B cell (primary cell): ENCODE results near the gene GATAD1. TPM values are rescaled to one million over a fixed set of nuclear protein-coding genes. Genes with fewer than 3 reads are reported as not detected.

Experiments used
- ATAC-seq: fragments of 200-7000 bp; cut with Tn5 transposase; one replicate; pipeline ENCODE4 v1.10.0; 2021; ENCODE audit warnings: low read depth, mild to moderate bottlenecking, moderate number of reproducible peaks, moderate library complexity
- CTCF ChIA-PET: fragments of 350-600 bp; sonication (Branson Sonifier 250); formaldehyde crosslinking; loops from one replicate; lab custom pipeline; 2021; ENCODE audit warnings: antibody characterized with exemption, inconsistent platforms; lab: Charles Lee
- POLR2A ChIA-PET: fragments of 350-600 bp; sonication (Branson Sonifier 250); formaldehyde crosslinking; loops from one replicate; lab custom pipeline; 2021; ENCODE audit warnings: antibody characterized with exemption; lab: Charles Lee
- DNase-seq: peaks from one replicate; pipeline ENCODE4 v3.0.0; 2013
- H2AFZ ChIP-seq: 2 replicates; pipeline ENCODE4 v1.6.1; 2012; ENCODE audit warnings: mild to moderate bottlenecking, low read depth, low read length; ENCODE audit not compliant: insufficient read depth, poor library complexity, severe bottlenecking
- H3K27ac ChIP-seq, 2 donors: 1 replicate in 1 of 2; 2 replicates in 1 of 2; pipeline ENCODE4 v1.5.1; 2012 to 2013; ENCODE audit warnings: low read length in 2 of 2, mild to moderate bottlenecking in 2 of 2, moderate library complexity in 1 of 2
- H3K27me3 ChIP-seq, 4 experiments: fragments of 200-600 bp in 1 of 4; sonication (generic) in 1 of 4; replicated peaks in 1 of 4; 1 replicate in 2 of 4; 2 replicates in 2 of 4; pipeline versions ENCODE4 v1.6.1 to v1.7.0; 2013 to 2016; ENCODE audit warnings: low read length in 3 of 4, mild to moderate bottlenecking in 2 of 4, mixed read lengths in 1 of 4, moderate library complexity in 1 of 4; ENCODE audit not compliant: insufficient read depth in 4 of 4, control insufficient read depth in 3 of 4; ENCODE audit errors: control extremely low read depth in 1 of 4
- H3K36me3 ChIP-seq, 2 experiments: replicated peaks in 1 of 2; 1 replicate in 1 of 2; 2 replicates in 1 of 2; pipeline versions ENCODE4 v1.6.1 to v1.7.1; 2013; ENCODE audit warnings: low read length in 1 of 2; ENCODE audit not compliant: insufficient read depth in 2 of 2, control insufficient read depth in 1 of 2; ENCODE audit errors: control extremely low read depth in 1 of 2, extremely low read depth in 1 of 2
- H3K4me1 ChIP-seq, 2 donors: fragments of 200-600 bp in 1 of 2; sonication (generic) in 1 of 2; 1 replicate in 1 of 2; 2 replicates in 1 of 2; pipeline versions ENCODE4 v1.5.1 to v1.6.1; 2013 to 2017; ENCODE audit warnings: low read length in 2 of 2; ENCODE audit not compliant: control insufficient read depth in 2 of 2, insufficient read depth in 2 of 2
- H3K4me2 ChIP-seq: replicated peaks from 2 replicates; pipeline ENCODE3; 2012; ENCODE audit warnings: mild to moderate bottlenecking, low read depth, low read length; ENCODE audit not compliant: poor library complexity, severe bottlenecking
- H3K4me3 ChIP-seq, 5 experiments: fragments of 200-600 bp in 1 of 5; sonication (generic) in 1 of 5; 1 replicate in 3 of 5; 2 replicates in 2 of 5; pipeline versions ENCODE4 v1.5.1 to v1.7.0; 2011 to 2016; ENCODE audit warnings: low read length in 4 of 5, mild to moderate bottlenecking in 4 of 5, low read depth in 2 of 5, control low read depth in 1 of 5, moderate library complexity in 1 of 5; ENCODE audit not compliant: insufficient read depth in 1 of 5; ENCODE audit errors: control extremely low read depth in 1 of 5, extremely low read depth in 1 of 5
- H3K79me2 ChIP-seq: fragments of 200-600 bp; sonication (generic); one replicate; pipeline ENCODE4 v1.6.0; 2016; ENCODE audit warnings: low read length; ENCODE audit not compliant: control insufficient read depth, insufficient read depth
- H3K9ac ChIP-seq: fragments of 200-600 bp; sonication (generic); 2 replicates; pipeline ENCODE4 v1.6.1; 2017; ENCODE audit warnings: mild to moderate bottlenecking, low read length, moderate library complexity
- H3K9me3 ChIP-seq, 3 donors: one replicate each; pipeline versions ENCODE4 v1.6.1 to v1.7.1; 2013; ENCODE audit warnings: low read length in 2 of 3; ENCODE audit not compliant: control insufficient read depth in 2 of 3, insufficient read depth in 1 of 3; ENCODE audit errors: control extremely low read depth in 1 of 3
- H4K20me1 ChIP-seq: 2 replicates; pipeline ENCODE4 v1.6.0; 2012; ENCODE audit warnings: mild to moderate bottlenecking, low read length; ENCODE audit not compliant: insufficient read depth, control insufficient read depth, poor library complexity, severe bottlenecking
- H3K27ac Mint-ChIP-seq: one replicate; pipeline ENCODE4 v1.8.0; 2021; ENCODE audit warnings: mixed read lengths
- H3K27me3 Mint-ChIP-seq: one replicate; pipeline ENCODE4 v1.8.0; 2021; ENCODE audit warnings: mixed read lengths
- H3K4me1 Mint-ChIP-seq: one replicate; pipeline ENCODE4 v1.8.0; 2021; ENCODE audit warnings: mixed read lengths
- H3K4me3 Mint-ChIP-seq: one replicate; pipeline ENCODE4 v1.8.0; 2021; ENCODE audit warnings: mixed read lengths
- H3K9me3 Mint-ChIP-seq: one replicate; pipeline ENCODE4 v1.8.0; 2022; ENCODE audit warnings: mixed read lengths; ENCODE audit not compliant: insufficient read depth
- CTCF ChIP-seq: fragments of 200-600 bp; IDR thresholded peaks from one replicate; pipeline ENCODE4 v1.8.0; 2022; ENCODE audit warnings: antibody characterized with exemption, mild to moderate bottlenecking
- EZH2 ChIP-seq: IDR thresholded peaks from 2 replicates; pipeline ENCODE4 v1.6.1; 2012; ENCODE audit warnings: borderline replicate concordance, low read depth, mild to moderate bottlenecking, moderate library complexity, low read length; ENCODE audit not compliant: insufficient read depth, poor library complexity, severe bottlenecking
- WGBS: methylation state at CpG from one replicate; pipeline ENCODE4 v1.1.5; 2013; ENCODE audit warnings: missing lambda C conversion rate; ENCODE audit not compliant: insufficient coverage; 5-methylcytosine and 5-hydroxymethylcytosine counted together
- intact Hi-C: fragments of 100-400 bp; cut with micrococcal nuclease; formaldehyde crosslinking; loops from one replicate; pipeline ENCODE4 v1.10.0; 2022
- polyA plus RNA-seq: library from polyadenylated mRNA; depleted of rRNA; stranded (reverse); fragments of >200 nt; gene quantifications from 2 replicates; pipeline ENCODE4 v1.2.3, GENCODE V29; 2012
- total RNA-seq, 2 donors: library from RNA; stranded (reverse); fragments of 120-200 nt in 1 of 2; gene quantifications; 1 replicate in 1 of 2; 2 replicates in 1 of 2; pipeline versions ENCODE4 v1.2.3 to v1.2.4, GENCODE V29; 2013 to 2022

GATAD1 gene
- total and polyA plus RNA-seq, 2 donors (not counting 1 experiment from before 2014, with no cell fraction given) = 33.6 to 71.7 TPM

- no peaks in the 10 kb centered on the region for H3K9me3 ChIP-seq
- no peaks in the 10 kb centered on the region for H3K79me2 ChIP-seq
- ATAC-seq = no peak
- Mint-ChIP-seq H3K27ac (no peak overlapping the region), H3K4me1 (no peaks in the 10 kb centered on the region), H3K27me3 (no peaks in the 10 kb centered on the region), H3K4me3 (no peak overlapping the region), H3K9me3 (no peaks in the 10 kb centered on the region)
- H3K4me3 ChIP-seq = no peak overlapping the region
- peaks cover 4 to 24% of the 10 kb centered on the region in 2 experiments for H3K36me3 ChIP-seq
- WGBS = 65% methylated on average over 2 of the region's 2 CpGs
- H3K27me3 ChIP-seq = no peaks in the 10 kb centered on the region
- no peak overlapping the region for H3K9ac ChIP-seq
- H3K4me1 ChIP-seq = no peaks in the 10 kb centered on the region
- TF ChIP-seq EZH2 (no peak), CTCF (no peak)
- H3K4me2 ChIP-seq = no peak overlapping the region
- ChIA-PET POLR2A (no interaction called here), CTCF (no interaction called here)
- no peak overlapping the region for H2AFZ ChIP-seq
- no peaks in the 10 kb centered on the region for H4K20me1 ChIP-seq
- no peak for DNase-seq
- no peak overlapping the region for H3K27ac ChIP-seq
- intact Hi-C loops = no loop called here
Measured at GRCh38 chr7:92503767-92504166, 56.5 kb downstream of the GATAD1 start.

GRCh38 chr7:92504563-92504962 lies 57.3 kb downstream of the GATAD1 start:
- peaks cover 4 to 24% of the 10 kb centered on the region in 2 experiments for H3K36me3 ChIP-seq

More at GRCh38 chr7:92504563-92504962, 57.3 kb downstream of the GATAD1 start:
- no peak for TF ChIP-seq EZH2
- no peak for TF ChIP-seq CTCF
- H3K4me1 ChIP-seq = no peaks in the 10 kb centered on the region
- POLR2A ChIA-PET = no interaction called here
- no peak overlapping the region for H3K27ac ChIP-seq
- CTCF ChIA-PET = no interaction called here
- H3K27me3 ChIP-seq = no peaks in the 10 kb centered on the region
- H4K20me1 ChIP-seq = no peaks in the 10 kb centered on the region
- no peak overlapping the region for H3K4me3 ChIP-seq
- Mint-ChIP-seq H3K27me3 (no peaks in the 10 kb centered on the region), H3K4me3 (no peak overlapping the region), H3K9me3 (no peaks in the 10 kb centered on the region), H3K4me1 (no peaks in the 10 kb centered on the region), H3K27ac (no peak overlapping the region)
- no peak overlapping the region for H2AFZ ChIP-seq
- DNase-seq (no peak), ATAC-seq (no peak)
- whole genome bisulfite sequencing = 100% methylated on average over 3 of the region's 3 CpGs
- H3K9ac ChIP-seq = no peak overlapping the region
- no peak overlapping the region for H3K4me2 ChIP-seq
- intact Hi-C loops = no loop called here
- H3K79me2 ChIP-seq = no peaks in the 10 kb centered on the region
- H3K9me3 ChIP-seq = no peaks in the 10 kb centered on the region
